Natural killer cell (primary cell): Measurements from ENCODE around the gene PLCG2. TPM values are rescaled to one million over a fixed set of nuclear protein-coding genes. Genes with fewer than 3 reads are reported as not detected.
A peak's percentile ranks its signal among the peaks of the same experiment; 100 is the strongest.

Source experiments
- ATAC-seq, 3 donors: fragments of 150-1000 bp in 2 of 3; fragments of 200-7000 bp in 1 of 3; cut with Tn5 transposase; 1 replicate in 1 of 3; 2 replicates in 2 of 3; pipeline ENCODE4 v1.10.0; 2021; ENCODE audit warnings: mild to moderate bottlenecking in 2 of 3, moderate library complexity in 2 of 3
- DNase-seq, 2 donors: peaks; one replicate each; pipeline versions ENCODE4 v3.0.0 to v3.0.0-alpha.2; 2013 to 2021; ENCODE audit warnings: mixed read lengths in 1 of 2
- H3K27ac ChIP-seq: one replicate; pipeline ENCODE4 v1.5.1; 2013; ENCODE audit warnings: mild to moderate bottlenecking, low read length
- H3K27me3 ChIP-seq: one replicate; pipeline ENCODE4 v1.6.1; 2013; ENCODE audit warnings: low read length; ENCODE audit not compliant: control insufficient read depth, insufficient read depth
- H3K36me3 ChIP-seq: one replicate; pipeline ENCODE4 v1.6.1; 2013; ENCODE audit warnings: low read length; ENCODE audit not compliant: control insufficient read depth, insufficient read depth
- H3K4me1 ChIP-seq: one replicate; pipeline ENCODE4 v1.6.1; 2013; ENCODE audit warnings: low read length; ENCODE audit not compliant: control insufficient read depth, insufficient read depth
- H3K4me3 ChIP-seq: one replicate; pipeline ENCODE4 v1.5.1; 2013; ENCODE audit warnings: low read length
- H3K9me3 ChIP-seq: one replicate; pipeline ENCODE4 v1.6.1; 2013; ENCODE audit warnings: low read length; ENCODE audit not compliant: control insufficient read depth, insufficient read depth
- H3K27ac Mint-ChIP-seq, 2 donors: one replicate each; pipeline ENCODE4 v1.8.0; 2022; ENCODE audit warnings: mild to moderate bottlenecking in 2 of 2, mixed read lengths in 2 of 2, moderate library complexity in 1 of 2
- H3K27me3 Mint-ChIP-seq, 2 donors: one replicate each; pipeline ENCODE4 v1.8.0; 2022; ENCODE audit warnings: low read depth in 2 of 2, mixed read lengths in 2 of 2
- H3K36me3 Mint-ChIP-seq: one replicate; pipeline ENCODE4 v1.8.0; 2022; ENCODE audit warnings: mixed read lengths
- H3K4me1 Mint-ChIP-seq, 2 donors: one replicate each; pipeline ENCODE4 v1.8.0; 2022; ENCODE audit warnings: mixed read lengths in 2 of 2
- H3K4me3 Mint-ChIP-seq: one replicate; pipeline ENCODE4 v1.8.0; 2022; ENCODE audit warnings: mild to moderate bottlenecking, moderate library complexity, mixed read lengths
- H3K9me3 Mint-ChIP-seq, 2 donors: one replicate each; pipeline ENCODE4 v1.8.0; 2022; ENCODE audit warnings: mixed read lengths in 2 of 2
- CTCF ChIP-seq: fragments of 200-600 bp; IDR thresholded peaks from one replicate; pipeline ENCODE4 v1.8.0; 2022; ENCODE audit warnings: antibody characterized with exemption
- WGBS: methylation state at CpG from one replicate; pipeline ENCODE4 v1.1.7; 2013; ENCODE audit warnings: missing lambda C conversion rate; ENCODE audit not compliant: insufficient coverage; 5-methylcytosine and 5-hydroxymethylcytosine counted together
- intact Hi-C: fragments of 100-400 bp; cut with micrococcal nuclease; formaldehyde crosslinking; loops from one replicate; pipeline ENCODE4 v1.14.2; 2022
- total RNA-seq, 4 donors: library from RNA; stranded (reverse); fragments of 120-200 nt in 1 of 4; gene quantifications; one replicate each; pipeline versions ENCODE4 v1.2.3 to v1.2.4, GENCODE V29; 2013 to 2022

Gene PLCG2
- total RNA-seq, 3 donors from 2014 or later (not counting 1 experiment from before 2014, with no cell fraction given): 250 to 298 (median 285) TPM

DNA sequence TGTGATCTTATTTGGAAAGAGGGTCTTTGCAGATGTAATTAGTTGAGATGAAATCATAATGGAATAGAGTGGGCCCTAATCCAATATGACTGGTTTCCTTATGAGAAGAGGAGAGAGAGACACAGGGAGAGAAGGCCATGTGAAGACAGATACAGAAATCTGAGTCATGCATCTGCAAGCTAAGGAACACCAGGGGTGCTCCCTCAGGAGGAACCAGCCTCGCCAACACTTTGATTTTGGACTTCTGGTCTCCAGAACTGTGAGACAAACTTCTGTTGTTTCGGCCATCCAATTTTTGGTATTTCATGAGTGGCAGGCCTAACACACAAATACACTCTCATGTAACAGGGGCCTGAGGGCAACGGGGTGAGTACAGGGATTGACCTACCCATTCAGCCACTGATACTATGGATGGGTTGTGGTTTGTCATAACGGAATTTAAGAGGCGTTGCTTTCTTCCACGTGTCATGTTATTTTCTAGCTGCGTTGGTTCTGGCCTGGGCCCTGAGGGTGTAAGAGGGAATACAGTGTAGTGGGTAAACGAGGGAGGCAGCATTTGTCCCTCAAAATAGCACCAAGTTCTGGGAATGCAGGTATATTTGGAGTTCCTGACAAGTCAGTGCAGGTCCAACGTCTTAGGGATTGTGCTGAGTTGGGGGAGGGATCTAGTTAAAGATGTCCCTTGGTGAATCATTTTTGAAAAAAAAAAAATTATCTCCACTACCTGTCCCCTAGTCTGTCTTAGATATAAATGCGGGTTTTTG, 17.7 kb downstream of the PLCG2 start:
- H3K27me3 Mint-ChIP-seq: no peaks in the 10 kb centered on the region
- WGBS: 56% methylated on average over 9 of the region's 10 CpGs
- Histone ChIP-seq H3K36me3 (peaks cover 11% of the 10 kb centered on the region), H3K9me3 (no peaks in the 10 kb centered on the region), H3K4me1 (peaks cover 49% of the 10 kb centered on the region), H3K27ac (peak overlapping the region; percentile 93), H3K4me3 (no peak overlapping the region), H3K27me3 (no peaks in the 10 kb centered on the region)
- no peak for TF ChIP-seq CTCF
- peaks cover 75% of the 10 kb centered on the region in 2 donors for H3K4me1 Mint-ChIP-seq
- H3K36me3 Mint-ChIP-seq: no peaks in the 10 kb centered on the region
- no peak for DNase-seq
- peak in 1 of 3 donors; percentile 4 for ATAC-seq
- H3K4me3 Mint-ChIP-seq: peak overlapping the region; percentile 67
- intact Hi-C loops: loop anchor here (1.0 to 5.0 kb wide), 4 partner anchors 14 to 76 kb away; no protein-coding TSS in a partner anchor
- peak overlapping the region; percentile 92 to 99 for H3K27ac Mint-ChIP-seq
- no peaks in the 10 kb centered on the region for H3K9me3 Mint-ChIP-seq

DNA sequence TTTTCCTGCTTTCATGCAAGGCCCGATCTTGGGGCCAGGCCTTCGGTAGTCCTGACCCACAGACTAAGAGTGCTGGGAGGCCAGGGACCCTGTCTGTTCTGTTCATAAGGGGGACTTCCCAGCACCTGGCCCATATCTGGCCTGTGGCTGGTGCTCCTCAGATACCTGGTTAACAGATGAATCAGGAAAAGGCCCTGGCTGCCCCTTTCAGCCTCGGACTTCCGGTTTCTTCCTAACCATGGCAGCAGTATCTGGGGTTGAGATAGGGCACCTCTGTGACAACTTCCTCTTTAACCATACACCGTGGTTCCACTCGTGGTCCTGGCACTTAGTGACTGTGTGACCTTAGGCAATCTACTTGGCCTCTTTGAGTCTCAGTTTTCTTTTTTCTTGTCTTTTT, 18.4 kb downstream of the PLCG2 start:
- Histone ChIP-seq H3K27ac (peak overlapping the region; percentile 93), H3K9me3 (no peaks in the 10 kb centered on the region), H3K27me3 (no peaks in the 10 kb centered on the region), H3K4me3 (no peak overlapping the region), H3K4me1 (peaks cover 49% of the 10 kb centered on the region), H3K36me3 (peaks cover 10% of the 10 kb centered on the region)
- no peaks in the 10 kb centered on the region for H3K36me3 Mint-ChIP-seq
- no peaks in the 10 kb centered on the region for H3K9me3 Mint-ChIP-seq
- H3K4me1 Mint-ChIP-seq: peaks cover 72 to 74% of the 10 kb centered on the region in 2 donors
- ATAC-seq (peak; percentile 70 to 87 (median 80)), DNase-seq (peak; percentile 43 to 45)
- intact Hi-C loops: loop anchor here (2.0 to 5.0 kb wide), 3 partner anchors 15 to 75 kb away; no protein-coding TSS in a partner anchor
- H3K27ac Mint-ChIP-seq: peak overlapping the region; percentile 92 to 99
- 18% methylated on average over 6 of the region's 6 CpGs for WGBS
- peak overlapping the region; percentile 67 for H3K4me3 Mint-ChIP-seq
- no peaks in the 10 kb centered on the region for H3K27me3 Mint-ChIP-seq
- TF ChIP-seq CTCF: no peak

- ATAC-seq (peak; percentile 35 to 45 (median 39)), DNase-seq (peak; percentile 29 to 40)
- Histone ChIP-seq H3K27me3 (no peaks in the 10 kb centered on the region), H3K4me3 (no peak overlapping the region), H3K9me3 (no peaks in the 10 kb centered on the region), H3K4me1 (peaks cover 49% of the 10 kb centered on the region), H3K27ac (peak overlapping the region; percentile 93), H3K36me3 (peaks cover 3% of the 10 kb centered on the region)
- intact Hi-C loops: loop anchor here (5.0 kb wide), 2 partner anchors 34 to 74 kb away; no protein-coding TSS in a partner anchor
- H3K4me3 Mint-ChIP-seq: peak overlapping the region; percentile 67
- H3K27ac Mint-ChIP-seq: peak overlapping the region; percentile 92 to 99
- no peak for TF ChIP-seq CTCF
- WGBS: 6% methylated on average over 14 of the region's 14 CpGs
- no peaks in the 10 kb centered on the region for H3K27me3 Mint-ChIP-seq
- H3K9me3 Mint-ChIP-seq: no peaks in the 10 kb centered on the region
- H3K4me1 Mint-ChIP-seq: peaks cover 68 to 73% of the 10 kb centered on the region in 2 donors
- H3K36me3 Mint-ChIP-seq: no peaks in the 10 kb centered on the region
Observed at GRCh38 chr16:81798311-81799137, 19.4 kb downstream of the PLCG2 start.
